ENCODE results near the gene P2RX4.
"Not testable (repeated sequence)": the region's sequence is repeated elsewhere in the genome, so short reads cannot be mapped to it uniquely, and the experiment has no call there.

Gene P2RX4

GRCh38 chr12:121227294-121227693 lies 17.4 kb downstream of the P2RX4 start:
- H3K4me3 ChIP-seq (ENCODE audit: control insufficient read depth, low read depth, low read length), result no peak overlapping the region
- no peak for DNase-seq (ENCODE audit: low read depth)
- TF ChIP-seq, protein P1, sequence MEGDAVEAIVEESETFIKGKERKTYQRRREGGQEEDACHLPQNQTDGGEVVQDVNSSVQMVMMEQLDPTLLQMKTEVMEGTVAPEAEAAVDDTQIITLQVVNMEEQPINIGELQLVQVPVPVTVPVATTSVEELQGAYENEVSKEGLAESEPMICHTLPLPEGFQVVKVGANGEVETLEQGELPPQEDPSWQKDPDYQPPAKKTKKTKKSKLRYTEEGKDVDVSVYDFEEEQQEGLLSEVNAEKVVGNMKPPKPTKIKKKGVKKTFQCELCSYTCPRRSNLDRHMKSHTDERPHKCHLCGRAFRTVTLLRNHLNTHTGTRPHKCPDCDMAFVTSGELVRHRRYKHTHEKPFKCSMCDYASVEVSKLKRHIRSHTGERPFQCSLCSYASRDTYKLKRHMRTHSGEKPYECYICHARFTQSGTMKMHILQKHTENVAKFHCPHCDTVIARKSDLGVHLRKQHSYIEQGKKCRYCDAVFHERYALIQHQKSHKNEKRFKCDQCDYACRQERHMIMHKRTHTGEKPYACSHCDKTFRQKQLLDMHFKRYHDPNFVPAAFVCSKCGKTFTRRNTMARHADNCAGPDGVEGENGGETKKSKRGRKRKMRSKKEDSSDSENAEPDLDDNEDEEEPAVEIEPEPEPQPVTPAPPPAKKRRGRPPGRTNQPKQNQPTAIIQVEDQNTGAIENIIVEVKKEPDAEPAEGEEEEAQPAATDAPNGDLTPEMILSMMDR (IDR thresholded peaks at IDR 0.05; ENCODE audit: control insufficient read depth, insufficient read depth, low read depth, low read length, missing control alignments), result no peak

DNA sequence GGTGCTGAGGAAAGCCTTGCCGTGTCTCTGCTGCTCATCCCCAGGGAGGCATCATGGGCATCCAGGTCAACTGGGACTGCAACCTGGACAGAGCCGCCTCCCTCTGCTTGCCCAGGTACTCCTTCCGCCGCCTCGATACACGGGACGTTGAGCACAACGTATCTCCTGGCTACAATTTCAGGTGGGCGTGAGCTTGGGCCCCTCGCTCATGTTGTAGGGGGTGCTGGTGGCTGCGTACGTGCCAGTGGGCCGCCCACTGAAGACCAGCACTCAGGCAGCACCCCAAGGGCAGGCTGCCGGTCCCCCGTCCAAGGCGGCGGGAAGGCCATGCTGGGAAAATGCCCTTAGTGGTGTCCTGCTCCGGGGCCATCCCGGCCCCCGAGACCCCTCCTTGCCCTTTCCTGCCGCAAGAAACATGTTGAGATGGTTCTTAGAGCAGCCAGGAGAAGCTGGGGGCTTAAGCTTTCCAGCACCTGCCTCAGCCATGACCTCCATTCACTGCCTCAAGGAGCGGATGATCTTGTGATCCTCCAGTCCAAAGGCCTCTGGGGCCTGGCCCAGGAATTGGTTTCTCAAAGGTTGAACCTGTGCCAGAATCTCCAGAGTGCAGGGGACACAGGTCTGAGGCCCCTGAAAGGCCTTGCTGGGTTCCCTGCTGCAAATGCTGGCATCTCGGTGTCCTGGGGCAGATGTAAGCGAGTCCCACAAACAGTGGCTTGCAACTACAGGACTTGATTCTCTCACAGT lies 19.2 kb downstream of the P2RX4 start:
- TF ChIP-seq, protein P1 (IDR thresholded peaks at IDR 0.05; ENCODE audit: control insufficient read depth, insufficient read depth, low read depth, low read length, missing control alignments), result no peak
- DNase-seq (ENCODE audit: low read depth), result no peak
- no peak overlapping the region for H3K4me3 ChIP-seq (ENCODE audit: control insufficient read depth, low read depth, low read length)

GRCh38 chr12:121229826-121230537 lies 20.1 kb downstream of the P2RX4 start:
- TF ChIP-seq, protein P1 (IDR thresholded peaks at IDR 0.05; ENCODE audit: control insufficient read depth, insufficient read depth, low read depth, low read length, missing control alignments), result peak; percentile 88
- DNase-seq (ENCODE audit: low read depth), result peak; percentile 13
- not testable (repeated sequence) for H3K4me3 ChIP-seq (ENCODE audit: control insufficient read depth, low read depth, low read length)

DNA sequence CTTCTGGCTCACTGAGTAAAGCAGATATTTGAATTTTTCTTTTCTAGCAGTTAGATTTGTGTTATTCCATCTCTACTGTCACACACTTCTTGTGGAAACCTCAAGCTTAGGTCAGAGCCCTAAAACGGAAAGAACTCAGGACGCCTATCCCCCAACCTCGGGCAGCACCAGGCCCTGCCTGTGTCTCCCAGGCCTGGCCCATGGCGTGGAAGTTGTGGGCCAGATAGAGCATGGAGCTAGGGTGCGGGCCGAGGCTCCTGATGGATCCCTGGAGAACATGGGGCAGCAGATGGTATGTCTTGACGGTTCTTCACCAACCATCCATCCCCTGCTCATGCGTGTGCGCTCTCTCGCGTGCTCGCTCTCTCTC lies 20.6 kb downstream of the P2RX4 start:
- TF ChIP-seq, protein P1 (IDR thresholded peaks at IDR 0.05; ENCODE audit: control insufficient read depth, insufficient read depth, low read depth, low read length, missing control alignments), result no peak
- no peak for DNase-seq (ENCODE audit: low read depth)
- no peak overlapping the region for H3K4me3 ChIP-seq (ENCODE audit: control insufficient read depth, low read depth, low read length)

- no peak overlapping the region for H3K4me3 ChIP-seq (ENCODE audit: control insufficient read depth, low read depth, low read length)
- TF ChIP-seq, protein P1 (IDR thresholded peaks at IDR 0.05; ENCODE audit: control insufficient read depth, insufficient read depth, low read depth, low read length, missing control alignments), result no peak
- no peak for DNase-seq (ENCODE audit: low read depth)
These were observed 22.2 kb downstream of the P2RX4 start for GRCh38 chr12:121232163-121232562.

DNA sequence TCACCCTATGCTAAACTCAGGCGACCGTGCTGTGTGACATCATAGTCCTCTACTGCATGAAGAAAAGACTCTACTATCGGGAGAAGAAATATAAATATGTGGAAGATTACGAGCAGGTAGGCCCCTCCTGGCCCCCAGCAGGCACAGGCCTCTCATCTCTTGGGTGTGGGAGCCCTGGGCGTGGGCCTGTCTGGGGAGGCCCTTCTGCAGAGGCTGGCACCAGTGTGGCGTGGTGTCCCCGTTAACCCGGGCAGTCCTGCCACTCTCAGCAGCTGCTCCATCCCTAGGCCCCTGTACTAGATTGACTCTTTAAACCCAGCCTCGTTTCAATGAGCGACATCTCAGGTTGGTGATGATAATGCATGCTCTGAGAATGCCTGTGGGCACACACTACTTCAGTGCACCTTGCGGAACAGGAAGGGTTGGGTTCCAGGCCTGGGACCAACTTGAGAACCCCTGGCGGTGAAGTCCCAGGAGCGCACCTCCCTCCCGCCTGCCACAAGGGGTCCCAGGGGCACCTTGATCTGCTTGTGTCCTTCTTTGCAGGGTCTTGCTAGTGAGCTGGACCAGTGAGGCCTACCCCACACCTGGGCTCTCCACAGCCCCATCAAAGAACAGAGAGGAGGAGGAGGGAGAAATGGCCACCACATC lies 23.2 kb downstream of the P2RX4 start:
- TF ChIP-seq, protein P1 (IDR thresholded peaks at IDR 0.05; ENCODE audit: control insufficient read depth, insufficient read depth, low read depth, low read length, missing control alignments), result no peak
- no peak for DNase-seq (ENCODE audit: low read depth)

More for the DNA sequence above, 23.2 kb downstream of the P2RX4 start:
- H3K4me3 ChIP-seq (ENCODE audit: control insufficient read depth, low read depth, low read length), result no peak overlapping the region
